ENCODE measurements around the gene TMEM198. TPM values are rescaled to one million over a fixed set of nuclear protein-coding genes. Genes with fewer than 3 reads are reported as not detected.

TMEM198 gene
- polyA plus RNA-seq, 1 donor (not counting 4 experiments of a cell fraction or from before 2014, with no cell fraction given) = 0.81 TPM

GRCh38 chr2:219511547-219512325 is 32.1 kb upstream of the TMEM198 start:
- DNase-seq (ENCODE audit: low read depth, low spot score) (no peak), FAIRE-seq (no peak)
- Histone ChIP-seq H3K36me3 (ENCODE audit: control insufficient read depth in 2 of 2, extremely low read depth in 1 of 2, insufficient read depth in 2 of 2, low read length in 2 of 2) (no peaks in the 10 kb centered on the region), H2AFZ (ENCODE audit: control insufficient read depth, low read length) (no peak overlapping the region), H3K4me3 (ENCODE audit: control insufficient read depth in 2 of 3, extremely low read depth in 1 of 3, insufficient read depth in 2 of 3, low read depth in 1 of 3, low read length in 3 of 3) (no peak overlapping the region), H3K27me3 (ENCODE audit: control insufficient read depth, extremely low read depth, insufficient read depth, low read length) (peaks cover 72% of the 10 kb centered on the region), H3K4me1 (ENCODE audit: control insufficient read depth, extremely low read depth, insufficient read depth, low read length) (no peaks in the 10 kb centered on the region), H3K9me3 (ENCODE audit: control insufficient read depth, low read depth, low read length) (no peaks in the 10 kb centered on the region), H3K9me1 (ENCODE audit: control insufficient read depth, extremely low read depth, insufficient read depth, low read length) (no peaks in the 10 kb centered on the region), H3K79me2 (ENCODE audit: control insufficient read depth, insufficient read depth, low read length) (no peaks in the 10 kb centered on the region), H3K27ac (ENCODE audit: control insufficient read depth, insufficient read depth, low read length) (no peak overlapping the region), H3K9ac (ENCODE audit: control insufficient read depth, extremely low read depth, insufficient read depth, low read length) (no peak overlapping the region), H4K20me1 (ENCODE audit: control insufficient read depth, extremely low read depth, insufficient read depth, low read length) (peaks cover 4% of the 10 kb centered on the region), H3K4me2 (ENCODE audit: control insufficient read depth, extremely low read depth, insufficient read depth, low read depth, low read length) (no peak overlapping the region)
- no peak for TF ChIP-seq EZH2 (IDR thresholded peaks at IDR 0.05; ENCODE audit: low read length)
- dilution Hi-C loops (cut with MboI; ENCODE audit: extremely low pct_ligation_motif_present, low sequenced_read_pairs) = no loop called here

- Histone ChIP-seq H3K36me3 (ENCODE audit: control insufficient read depth in 2 of 2, extremely low read depth in 1 of 2, insufficient read depth in 2 of 2, low read length in 2 of 2) (no peaks in the 10 kb centered on the region), H3K4me2 (ENCODE audit: control insufficient read depth, extremely low read depth, insufficient read depth, low read depth, low read length) (no peak overlapping the region), H3K4me1 (ENCODE audit: control insufficient read depth, extremely low read depth, insufficient read depth, low read length) (no peaks in the 10 kb centered on the region), H3K4me3 (ENCODE audit: control insufficient read depth in 2 of 3, extremely low read depth in 1 of 3, insufficient read depth in 2 of 3, low read depth in 1 of 3, low read length in 3 of 3) (no peak overlapping the region), H3K27me3 (ENCODE audit: control insufficient read depth, extremely low read depth, insufficient read depth, low read length) (peaks cover 75% of the 10 kb centered on the region), H2AFZ (ENCODE audit: control insufficient read depth, low read length) (no peak overlapping the region), H3K27ac (ENCODE audit: control insufficient read depth, insufficient read depth, low read length) (no peak overlapping the region), H3K9ac (ENCODE audit: control insufficient read depth, extremely low read depth, insufficient read depth, low read length) (no peak overlapping the region), H3K9me1 (ENCODE audit: control insufficient read depth, extremely low read depth, insufficient read depth, low read length) (no peaks in the 10 kb centered on the region), H3K79me2 (ENCODE audit: control insufficient read depth, insufficient read depth, low read length) (no peaks in the 10 kb centered on the region), H3K9me3 (ENCODE audit: control insufficient read depth, low read depth, low read length) (no peaks in the 10 kb centered on the region), H4K20me1 (ENCODE audit: control insufficient read depth, extremely low read depth, insufficient read depth, low read length) (peaks cover 3% of the 10 kb centered on the region)
- FAIRE-seq (no peak), DNase-seq (ENCODE audit: low read depth, low spot score) (no peak)
- TF ChIP-seq EZH2 (IDR thresholded peaks at IDR 0.05; ENCODE audit: low read length) = peak; percentile 75
- TF ChIP-seq CTCF (optimal IDR thresholded peaks at IDR 0.05 in 1 of 3, IDR thresholded peaks at IDR 0.05 in 1 of 3, conservative IDR thresholded peaks at IDR 0.05 in 1 of 3; ENCODE audit: extremely low read depth in 1 of 3, insufficient read depth in 2 of 3, low read length in 3 of 3) = no peak
- dilution Hi-C loops (cut with MboI; ENCODE audit: extremely low pct_ligation_motif_present, low sequenced_read_pairs) = no loop called here
Observed at GRCh38 chr2:219512524-219513216, 31.2 kb upstream of the TMEM198 start.

Data from keratinocyte (primary cell).